HEK293 (cell line): Measurements from ENCODE around the gene SELENOM.

Source experiments
- MZF1 ChIP-seq: fragments of 450-650 bp; formaldehyde crosslinking; IDR thresholded peaks from 2 replicates; pipeline ENCODE4 v1.5.1; 2017; ENCODE audit warnings: missing biosample characterization, missing genetic modification characterization, borderline replicate concordance
- SP2 ChIP-seq: fragments of 450-650 bp; formaldehyde crosslinking; IDR thresholded peaks from 2 replicates; pipeline ENCODE4 v1.5.1; 2016; ENCODE audit warnings: missing biosample characterization, missing genetic modification characterization
- ZFP37 ChIP-seq: fragments of 450-650 bp; formaldehyde crosslinking; IDR thresholded peaks from 2 replicates; pipeline ENCODE4 v1.5.1; 2016; ENCODE audit warnings: missing biosample characterization, missing genetic modification characterization
- ZNF202 ChIP-seq: fragments of 450-650 bp; formaldehyde crosslinking; IDR thresholded peaks from 2 replicates; pipeline ENCODE4 v1.5.1; 2016; ENCODE audit warnings: missing biosample characterization, missing genetic modification characterization, borderline replicate concordance
- ZNF223 ChIP-seq: fragments of 450-650 bp; formaldehyde crosslinking; IDR thresholded peaks from 2 replicates; pipeline ENCODE4 v1.5.1; 2016; ENCODE audit warnings: missing biosample characterization, missing genetic modification characterization
- ZNF488 ChIP-seq: fragments of 450-650 bp; formaldehyde crosslinking; IDR thresholded peaks from 2 replicates; pipeline ENCODE4 v1.5.1; 2016; ENCODE audit warnings: missing biosample characterization, missing genetic modification characterization
- ZNF529 ChIP-seq: fragments of 450-650 bp; formaldehyde crosslinking; IDR thresholded peaks from 2 replicates; pipeline ENCODE4 v1.5.1; 2017; ENCODE audit warnings: missing genetic modification characterization, missing biosample characterization; ENCODE audit not compliant: insufficient replicate concordance
- ZSCAN5A ChIP-seq: fragments of 450-650 bp; formaldehyde crosslinking; IDR thresholded peaks from 2 replicates; pipeline ENCODE4 v1.5.1; 2016; ENCODE audit warnings: missing biosample characterization, missing genetic modification characterization
- TF ChIP-seq, protein P1 (sequence below): fragments of 450-650 bp; formaldehyde crosslinking; IDR thresholded peaks from 2 replicates; pipeline ENCODE4 v1.5.1; 2016; ENCODE audit warnings: missing biosample characterization, missing genetic modification characterization
- TF ChIP-seq, protein P2 (sequence below): fragments of 450-650 bp; formaldehyde crosslinking; IDR thresholded peaks from 2 replicates; pipeline ENCODE4 v1.5.1; 2016; ENCODE audit warnings: missing biosample characterization, missing genetic modification characterization
- TF ChIP-seq, protein P3 (sequence below): fragments of 450-650 bp; formaldehyde crosslinking; IDR thresholded peaks from 2 replicates; pipeline ENCODE4 v1.5.1; 2016; ENCODE audit warnings: missing biosample characterization, missing genetic modification characterization
- TF ChIP-seq, protein P4 (sequence below): fragments of 450-650 bp; formaldehyde crosslinking; IDR thresholded peaks from 2 replicates; pipeline ENCODE4 v1.5.1; 2016; ENCODE audit warnings: missing biosample characterization, missing genetic modification characterization, low read depth

- TF ChIP-seq ZFP37 (tag by site-specific recombination) (no peak), SP2 (tag by site-specific recombination) (no peak), MZF1 (tag by site-specific recombination) (no peak), ZNF202 (tag by site-specific recombination) (no peak), ZSCAN5A (tag by site-specific recombination) (no peak), ZNF488 (tag by site-specific recombination) (no peak), ZNF223 (tag by site-specific recombination) (no peak), ZNF529 (tag by site-specific recombination) (no peak)
- TF ChIP-seq, protein P1, sequence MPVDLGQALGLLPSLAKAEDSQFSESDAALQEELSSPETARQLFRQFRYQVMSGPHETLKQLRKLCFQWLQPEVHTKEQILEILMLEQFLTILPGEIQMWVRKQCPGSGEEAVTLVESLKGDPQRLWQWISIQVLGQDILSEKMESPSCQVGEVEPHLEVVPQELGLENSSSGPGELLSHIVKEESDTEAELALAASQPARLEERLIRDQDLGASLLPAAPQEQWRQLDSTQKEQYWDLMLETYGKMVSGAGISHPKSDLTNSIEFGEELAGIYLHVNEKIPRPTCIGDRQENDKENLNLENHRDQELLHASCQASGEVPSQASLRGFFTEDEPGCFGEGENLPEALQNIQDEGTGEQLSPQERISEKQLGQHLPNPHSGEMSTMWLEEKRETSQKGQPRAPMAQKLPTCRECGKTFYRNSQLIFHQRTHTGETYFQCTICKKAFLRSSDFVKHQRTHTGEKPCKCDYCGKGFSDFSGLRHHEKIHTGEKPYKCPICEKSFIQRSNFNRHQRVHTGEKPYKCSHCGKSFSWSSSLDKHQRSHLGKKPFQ (tag by site-specific recombination) = no peak
- TF ChIP-seq, protein P2, sequence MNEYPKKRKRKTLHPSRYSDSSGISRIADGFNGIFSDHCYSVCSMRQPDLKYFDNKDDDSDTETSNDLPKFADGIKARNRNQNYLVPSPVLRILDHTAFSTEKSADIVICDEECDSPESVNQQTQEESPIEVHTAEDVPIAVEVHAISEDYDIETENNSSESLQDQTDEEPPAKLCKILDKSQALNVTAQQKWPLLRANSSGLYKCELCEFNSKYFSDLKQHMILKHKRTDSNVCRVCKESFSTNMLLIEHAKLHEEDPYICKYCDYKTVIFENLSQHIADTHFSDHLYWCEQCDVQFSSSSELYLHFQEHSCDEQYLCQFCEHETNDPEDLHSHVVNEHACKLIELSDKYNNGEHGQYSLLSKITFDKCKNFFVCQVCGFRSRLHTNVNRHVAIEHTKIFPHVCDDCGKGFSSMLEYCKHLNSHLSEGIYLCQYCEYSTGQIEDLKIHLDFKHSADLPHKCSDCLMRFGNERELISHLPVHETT = no peak
- TF ChIP-seq, protein P3, sequence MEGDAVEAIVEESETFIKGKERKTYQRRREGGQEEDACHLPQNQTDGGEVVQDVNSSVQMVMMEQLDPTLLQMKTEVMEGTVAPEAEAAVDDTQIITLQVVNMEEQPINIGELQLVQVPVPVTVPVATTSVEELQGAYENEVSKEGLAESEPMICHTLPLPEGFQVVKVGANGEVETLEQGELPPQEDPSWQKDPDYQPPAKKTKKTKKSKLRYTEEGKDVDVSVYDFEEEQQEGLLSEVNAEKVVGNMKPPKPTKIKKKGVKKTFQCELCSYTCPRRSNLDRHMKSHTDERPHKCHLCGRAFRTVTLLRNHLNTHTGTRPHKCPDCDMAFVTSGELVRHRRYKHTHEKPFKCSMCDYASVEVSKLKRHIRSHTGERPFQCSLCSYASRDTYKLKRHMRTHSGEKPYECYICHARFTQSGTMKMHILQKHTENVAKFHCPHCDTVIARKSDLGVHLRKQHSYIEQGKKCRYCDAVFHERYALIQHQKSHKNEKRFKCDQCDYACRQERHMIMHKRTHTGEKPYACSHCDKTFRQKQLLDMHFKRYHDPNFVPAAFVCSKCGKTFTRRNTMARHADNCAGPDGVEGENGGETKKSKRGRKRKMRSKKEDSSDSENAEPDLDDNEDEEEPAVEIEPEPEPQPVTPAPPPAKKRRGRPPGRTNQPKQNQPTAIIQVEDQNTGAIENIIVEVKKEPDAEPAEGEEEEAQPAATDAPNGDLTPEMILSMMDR = no peak
- TF ChIP-seq, protein P4, sequence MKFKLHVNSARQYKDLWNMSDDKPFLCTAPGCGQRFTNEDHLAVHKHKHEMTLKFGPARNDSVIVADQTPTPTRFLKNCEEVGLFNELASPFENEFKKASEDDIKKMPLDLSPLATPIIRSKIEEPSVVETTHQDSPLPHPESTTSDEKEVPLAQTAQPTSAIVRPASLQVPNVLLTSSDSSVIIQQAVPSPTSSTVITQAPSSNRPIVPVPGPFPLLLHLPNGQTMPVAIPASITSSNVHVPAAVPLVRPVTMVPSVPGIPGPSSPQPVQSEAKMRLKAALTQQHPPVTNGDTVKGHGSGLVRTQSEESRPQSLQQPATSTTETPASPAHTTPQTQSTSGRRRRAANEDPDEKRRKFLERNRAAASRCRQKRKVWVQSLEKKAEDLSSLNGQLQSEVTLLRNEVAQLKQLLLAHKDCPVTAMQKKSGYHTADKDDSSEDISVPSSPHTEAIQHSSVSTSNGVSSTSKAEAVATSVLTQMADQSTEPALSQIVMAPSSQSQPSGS (tag by site-specific recombination) = no peak
Measured at GRCh38 chr22:31084811-31085492, 22.4 kb downstream of the SELENOM start.
